ENCODE results near the gene PIK3R5.

Gene PIK3R5

GRCh38 chr17:8872036-8872704, 93.3 kb downstream of the PIK3R5 start:
- DNase-seq = no peak
- TF ChIP-seq POLR2A (IDR thresholded peaks at IDR 0.05; ENCODE audit: low read length) = no peak
- TF ChIP-seq GATA1 (IDR thresholded peaks at IDR 0.05; ENCODE audit: low read depth, low read length) = no peak

DNA sequence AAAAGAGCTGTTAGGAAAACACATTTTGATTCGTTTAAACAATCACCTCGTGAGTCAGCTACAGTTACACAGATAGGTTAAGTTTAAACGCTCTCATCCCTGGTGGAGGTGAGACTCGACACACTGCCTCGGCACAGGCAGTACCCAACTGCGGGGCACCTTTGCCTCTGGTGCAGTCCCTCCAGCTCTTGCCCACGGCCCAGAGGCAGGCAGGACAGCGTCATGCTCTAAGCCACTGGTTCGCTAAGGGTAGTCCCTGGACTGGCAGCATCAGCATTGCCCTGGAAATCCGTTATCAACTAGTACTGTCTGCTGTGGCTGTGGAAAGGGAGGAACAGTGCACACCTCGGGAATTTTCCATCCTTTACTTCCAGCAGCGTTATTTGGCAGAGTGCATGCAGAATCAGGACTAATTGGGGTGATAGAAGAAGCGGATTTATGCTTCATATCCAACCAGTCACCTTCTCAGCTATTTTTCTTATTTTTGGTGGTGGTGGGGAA, 94.4 kb downstream of the PIK3R5 start:
- DNase-seq = no peak
- TF ChIP-seq GATA1 (IDR thresholded peaks at IDR 0.05; ENCODE audit: low read depth, low read length) (no peak), POLR2A (IDR thresholded peaks at IDR 0.05; ENCODE audit: low read length) (no peak)

DNA sequence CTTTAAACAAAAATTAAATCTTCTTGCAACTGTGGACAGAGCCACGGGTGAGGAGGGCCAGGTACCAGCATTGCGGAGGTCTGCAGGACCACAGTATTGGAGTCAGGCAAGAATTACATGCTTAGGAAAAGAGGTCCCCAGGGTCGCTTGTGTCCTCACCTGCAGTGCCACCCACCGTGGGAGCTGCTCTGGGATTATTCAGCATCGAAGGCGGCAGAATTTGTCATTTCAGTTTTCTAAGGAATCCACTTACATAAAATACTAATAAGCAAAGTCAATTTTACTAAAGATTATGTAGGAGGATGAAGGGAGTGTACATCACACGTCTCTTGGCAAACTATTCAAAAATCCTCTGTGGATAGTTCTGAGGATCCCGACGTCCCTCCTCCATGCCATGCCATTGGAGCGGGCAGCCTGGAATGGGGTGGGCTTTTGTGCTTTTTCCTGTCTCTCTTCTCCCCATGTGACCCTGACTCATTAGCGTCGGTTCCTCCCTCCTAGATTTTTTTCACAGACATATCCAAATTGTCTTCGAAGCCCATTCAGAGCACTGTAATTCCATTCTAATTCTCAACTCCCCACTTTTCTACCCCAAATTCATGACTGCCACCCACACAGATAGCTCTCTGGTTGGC, 95.0 kb downstream of the PIK3R5 start:
- TF ChIP-seq POLR2A (IDR thresholded peaks at IDR 0.05; ENCODE audit: low read length) (no peak), GATA1 (IDR thresholded peaks at IDR 0.05; ENCODE audit: low read depth, low read length) (no peak)
- no peak for DNase-seq

GRCh38 chr17:8869114-8869815, 96.2 kb downstream of the PIK3R5 start:
- DNase-seq = peak in 1 of 2 experiments; percentile 14

GRCh38 chr17:8868529-8868951, 97.0 kb downstream of the PIK3R5 start:
- DNase-seq = no peak
- TF ChIP-seq GATA1 (IDR thresholded peaks at IDR 0.05; ENCODE audit: low read depth, low read length) (no peak), POLR2A (IDR thresholded peaks at IDR 0.05; ENCODE audit: low read length) (no peak)

More at GRCh38 chr17:8869114-8869815, 96.2 kb downstream of the PIK3R5 start:
- TF ChIP-seq GATA1 (IDR thresholded peaks at IDR 0.05; ENCODE audit: low read depth, low read length) (no peak), POLR2A (IDR thresholded peaks at IDR 0.05; ENCODE audit: low read length) (no peak)

DNA sequence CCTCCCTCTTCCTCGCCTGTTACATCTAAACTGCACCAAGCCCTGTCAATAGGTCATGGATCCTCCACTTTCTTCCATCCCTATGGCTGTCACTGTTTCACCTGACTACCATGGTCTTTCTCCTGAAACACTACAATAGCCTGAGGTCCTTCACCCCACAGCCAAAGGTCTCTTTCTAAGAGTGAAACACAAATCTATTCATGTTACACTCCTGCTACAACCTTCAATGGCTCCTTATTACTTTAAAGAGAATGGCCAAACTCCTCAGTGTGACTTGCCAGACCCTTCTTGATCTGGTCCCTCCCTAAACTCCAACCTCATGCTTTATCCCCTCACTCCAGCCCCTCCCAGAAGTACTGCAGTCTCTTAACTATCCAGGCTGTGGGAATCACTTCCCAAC, 97.4 kb downstream of the PIK3R5 start:
- no peak for DNase-seq
- no peak for TF ChIP-seq POLR2A (IDR thresholded peaks at IDR 0.05; ENCODE audit: low read length)
- TF ChIP-seq GATA1 (IDR thresholded peaks at IDR 0.05; ENCODE audit: low read depth, low read length) = no peak

GRCh38 chr17:8867361-8867981, 98.0 kb downstream of the PIK3R5 start, which contains the start of gene PIK3R6:
Gene PIK3R6, minus strand, starts transcription at chr17:8867674. Its CDS starts 17,880 bp downstream, at chr17:8849794.
- DNase-seq = no peak
- TF ChIP-seq GATA1 (IDR thresholded peaks at IDR 0.05; ENCODE audit: low read depth, low read length) (no peak), POLR2A (IDR thresholded peaks at IDR 0.05; ENCODE audit: low read length) (no peak)

DNA sequence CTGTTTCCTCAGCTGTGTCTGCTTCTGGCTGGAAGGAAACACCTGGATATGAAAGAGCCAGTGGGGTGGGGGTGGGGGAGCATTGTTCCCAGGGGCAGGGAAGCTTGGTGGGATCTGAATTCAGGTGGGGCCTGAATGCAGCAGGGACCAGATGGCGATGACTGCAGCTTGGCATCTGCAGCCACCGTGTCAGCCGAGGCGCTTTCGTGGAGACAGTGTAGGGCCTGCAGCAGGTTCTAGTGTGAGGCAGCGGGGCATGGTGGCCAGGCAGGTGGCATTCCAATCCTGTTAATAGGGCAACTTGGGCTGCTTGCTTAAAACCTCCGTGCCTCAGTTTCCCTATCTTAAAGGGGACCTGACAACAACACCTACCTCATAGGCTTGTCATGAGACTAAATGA, 99.7 kb downstream of the PIK3R5 start:
- DNase-seq = no peak

GRCh38 chr17:8865385-8865784, 100.1 kb downstream of the PIK3R5 start:
- no peak for TF ChIP-seq POLR2A (IDR thresholded peaks at IDR 0.05; ENCODE audit: low read length)
- no peak for TF ChIP-seq GATA1 (IDR thresholded peaks at IDR 0.05; ENCODE audit: low read depth, low read length)
- DNase-seq = no peak

More for the DNA sequence above, 99.7 kb downstream of the PIK3R5 start:
- TF ChIP-seq GATA1 (IDR thresholded peaks at IDR 0.05; ENCODE audit: low read depth, low read length) = no peak
- TF ChIP-seq POLR2A (IDR thresholded peaks at IDR 0.05; ENCODE audit: low read length) = no peak

DNA sequence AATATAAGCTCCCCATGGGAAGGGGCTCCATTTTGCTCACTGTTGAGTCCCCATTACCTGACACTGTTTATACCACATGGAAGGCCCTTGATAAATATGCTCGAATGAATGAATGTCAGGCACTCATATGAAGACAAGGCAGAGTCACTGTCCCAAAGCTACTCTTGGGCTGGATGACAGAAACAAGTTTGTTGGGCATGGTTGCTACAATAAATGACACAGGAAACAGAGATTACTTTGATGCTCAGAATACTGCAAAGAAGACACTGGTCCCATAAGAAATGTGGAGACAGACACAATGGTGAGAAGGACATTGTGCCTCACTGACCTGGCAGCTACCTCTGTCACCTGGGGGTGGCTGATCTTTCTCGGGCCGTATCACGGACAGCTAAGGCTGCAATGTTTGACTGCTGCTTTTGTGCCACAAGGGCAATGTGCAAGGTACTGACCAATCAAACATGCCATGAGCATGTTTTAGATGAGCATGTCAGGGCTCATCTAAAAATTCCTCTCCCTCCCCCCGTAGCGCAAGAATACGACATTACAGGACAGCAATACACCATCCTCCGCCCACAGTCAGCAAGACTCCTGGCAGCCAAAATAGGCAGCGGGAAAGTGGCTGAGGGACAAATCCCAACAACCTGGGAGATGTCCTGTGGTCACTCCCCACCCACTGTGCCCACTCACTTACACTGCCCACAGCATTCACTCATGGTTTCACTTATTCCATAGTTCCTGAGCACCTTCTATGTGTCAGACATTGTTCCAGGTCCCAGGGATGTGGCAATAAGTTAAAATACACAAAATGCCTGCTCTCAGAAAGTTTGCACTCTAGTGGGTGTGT, 103.1 kb downstream of the PIK3R5 start:
- no peak for DNase-seq
- TF ChIP-seq POLR2A (IDR thresholded peaks at IDR 0.05; ENCODE audit: low read length) = no peak
- TF ChIP-seq GATA1 (IDR thresholded peaks at IDR 0.05; ENCODE audit: low read depth, low read length) = no peak

GRCh38 chr17:8861495-8862181, 103.9 kb downstream of the PIK3R5 start:
- no peak for TF ChIP-seq POLR2A (IDR thresholded peaks at IDR 0.05; ENCODE audit: low read length)
- TF ChIP-seq GATA1 (IDR thresholded peaks at IDR 0.05; ENCODE audit: low read depth, low read length) = no peak
- DNase-seq = peak in 1 of 2 experiments; percentile 33

DNA sequence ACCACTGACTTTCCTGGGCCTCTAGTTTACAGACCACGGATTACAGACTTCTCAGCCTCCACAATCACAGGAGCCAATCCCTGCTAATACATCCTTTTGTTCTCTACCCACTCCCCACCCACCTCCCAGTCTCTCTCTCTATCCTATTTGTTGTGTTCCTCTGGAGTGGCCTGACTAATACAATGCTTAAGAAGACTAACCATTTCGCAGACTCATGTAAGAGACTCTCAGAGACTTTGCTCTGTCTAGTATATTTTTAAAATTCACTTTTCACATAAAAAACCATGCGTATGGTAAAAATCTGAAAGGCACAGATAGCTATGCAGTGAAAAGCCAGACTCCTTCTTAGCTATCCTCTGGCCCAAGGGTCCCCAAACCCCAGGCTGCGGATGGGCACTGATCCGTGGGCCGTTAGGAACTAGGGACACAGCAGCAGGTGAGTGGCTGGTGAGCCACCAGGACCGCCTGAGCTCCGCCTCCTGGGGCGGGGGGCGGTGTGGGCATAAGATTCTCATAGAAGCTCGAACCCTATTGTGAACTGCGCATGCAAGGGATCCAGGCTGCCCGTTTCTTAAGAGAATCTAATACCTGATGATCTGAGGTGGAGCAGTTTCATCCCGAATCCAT, 105.6 kb downstream of the PIK3R5 start:
- no peak for TF ChIP-seq POLR2A (IDR thresholded peaks at IDR 0.05; ENCODE audit: low read length)
- no peak for DNase-seq

All from erythroblast (primary cell).